ENCODE results near the gene JCAD.

Gene JCAD

GRCh38 chr10:30059209-30060107 lies at the start of gene JCAD:
JCAD (minus strand) TSS chr10:30059586; CDS start chr10:30047812, 11,774 bp downstream.
- DNase-seq (ENCODE audit: low read depth, low spot score), result no peak
- H3K27ac ChIP-seq, result no peak within 1 kb of the TSS

- DNase-seq (ENCODE audit: low read depth, low spot score), result no peak
- H3K27ac ChIP-seq, result no peak overlapping the region
Measured at GRCh38 chr10:30106987-30107386, 47.6 kb upstream of the JCAD start.

GRCh38 chr10:30103595-30104320 lies 44.4 kb upstream of the JCAD start:
- DNase-seq (ENCODE audit: low read depth, low spot score), result no peak
- H3K27ac ChIP-seq, result no peak overlapping the region

GRCh38 chr10:30099706-30100105 lies 40.3 kb upstream of the JCAD start:
- DNase-seq (ENCODE audit: low read depth, low spot score), result peak; percentile 76

GRCh38 chr10:30099101-30099500 lies 39.7 kb upstream of the JCAD start:
- DNase-seq (ENCODE audit: low read depth, low spot score), result no peak
- H3K27ac ChIP-seq, result peak overlapping the region; percentile 44

More at GRCh38 chr10:30099706-30100105, 40.3 kb upstream of the JCAD start:
- peak overlapping the region; percentile 44 for H3K27ac ChIP-seq

- peak; percentile 60 for DNase-seq (ENCODE audit: low read depth, low spot score)
- H3K27ac ChIP-seq, result peak overlapping the region; percentile 44
Measured at GRCh38 chr10:30098629-30099028, 39.2 kb upstream of the JCAD start.

GRCh38 chr10:30096564-30096963 lies 37.2 kb upstream of the JCAD start:
- no peak for DNase-seq (ENCODE audit: low read depth, low spot score)
- H3K27ac ChIP-seq, result no peak overlapping the region

- no peak overlapping the region for H3K27ac ChIP-seq
- no peak for DNase-seq (ENCODE audit: low read depth, low spot score)
Measured at GRCh38 chr10:30095631-30096422, 36.4 kb upstream of the JCAD start.

GRCh38 chr10:30094601-30095000 lies 35.2 kb upstream of the JCAD start:
- DNase-seq (ENCODE audit: low read depth, low spot score), result no peak
- H3K27ac ChIP-seq, result no peak overlapping the region

GRCh38 chr10:30093303-30093950 lies 34.0 kb upstream of the JCAD start:
- DNase-seq (ENCODE audit: low read depth, low spot score), result no peak

GRCh38 chr10:30092151-30092790 lies 32.9 kb upstream of the JCAD start:
- peak; percentile 6 for DNase-seq (ENCODE audit: low read depth, low spot score)

More at GRCh38 chr10:30093303-30093950, 34.0 kb upstream of the JCAD start:
- no peak overlapping the region for H3K27ac ChIP-seq

GRCh38 chr10:30091136-30091535 lies 31.8 kb upstream of the JCAD start:
- H3K27ac ChIP-seq, result no peak overlapping the region
- no peak for DNase-seq (ENCODE audit: low read depth, low spot score)

More at GRCh38 chr10:30092151-30092790, 32.9 kb upstream of the JCAD start:
- H3K27ac ChIP-seq, result no peak overlapping the region

GRCh38 chr10:30088178-30088577 lies 28.8 kb upstream of the JCAD start:
- DNase-seq (ENCODE audit: low read depth, low spot score), result no peak
- H3K27ac ChIP-seq, result no peak overlapping the region

GRCh38 chr10:30083934-30084333 lies 24.5 kb upstream of the JCAD start:
- no peak for DNase-seq (ENCODE audit: low read depth, low spot score)
- H3K27ac ChIP-seq, result no peak overlapping the region

- no peak for DNase-seq (ENCODE audit: low read depth, low spot score)
- no peak overlapping the region for H3K27ac ChIP-seq
Measured at GRCh38 chr10:30081182-30081581, 21.8 kb upstream of the JCAD start.

- H3K27ac ChIP-seq, result no peak overlapping the region
- DNase-seq (ENCODE audit: low read depth, low spot score), result no peak
Measured at GRCh38 chr10:30080161-30080560, 20.8 kb upstream of the JCAD start.

- no peak for DNase-seq (ENCODE audit: low read depth, low spot score)
Measured at GRCh38 chr10:30079408-30079807, 20.0 kb upstream of the JCAD start.

GRCh38 chr10:30075481-30075880 lies 16.1 kb upstream of the JCAD start:
- no peak overlapping the region for H3K27ac ChIP-seq
- no peak for DNase-seq (ENCODE audit: low read depth, low spot score)

More at GRCh38 chr10:30079408-30079807, 20.0 kb upstream of the JCAD start:
- no peak overlapping the region for H3K27ac ChIP-seq

GRCh38 chr10:30074933-30075332 lies 15.5 kb upstream of the JCAD start:
- no peak for DNase-seq (ENCODE audit: low read depth, low spot score)
- H3K27ac ChIP-seq, result no peak overlapping the region
